ENCODE results near the gene ZNF652. TPM values are rescaled to one million over a fixed set of nuclear protein-coding genes. Genes with fewer than 3 reads are reported as not detected.
"Not testable (repeated sequence)": the region's sequence is repeated elsewhere in the genome, so short reads cannot be mapped to it uniquely, and the experiment has no call there.

The ZNF652 gene
- total RNA-seq, 2 experiments from 2014 or later, result 5.3 to 5.5 TPM

DNA sequence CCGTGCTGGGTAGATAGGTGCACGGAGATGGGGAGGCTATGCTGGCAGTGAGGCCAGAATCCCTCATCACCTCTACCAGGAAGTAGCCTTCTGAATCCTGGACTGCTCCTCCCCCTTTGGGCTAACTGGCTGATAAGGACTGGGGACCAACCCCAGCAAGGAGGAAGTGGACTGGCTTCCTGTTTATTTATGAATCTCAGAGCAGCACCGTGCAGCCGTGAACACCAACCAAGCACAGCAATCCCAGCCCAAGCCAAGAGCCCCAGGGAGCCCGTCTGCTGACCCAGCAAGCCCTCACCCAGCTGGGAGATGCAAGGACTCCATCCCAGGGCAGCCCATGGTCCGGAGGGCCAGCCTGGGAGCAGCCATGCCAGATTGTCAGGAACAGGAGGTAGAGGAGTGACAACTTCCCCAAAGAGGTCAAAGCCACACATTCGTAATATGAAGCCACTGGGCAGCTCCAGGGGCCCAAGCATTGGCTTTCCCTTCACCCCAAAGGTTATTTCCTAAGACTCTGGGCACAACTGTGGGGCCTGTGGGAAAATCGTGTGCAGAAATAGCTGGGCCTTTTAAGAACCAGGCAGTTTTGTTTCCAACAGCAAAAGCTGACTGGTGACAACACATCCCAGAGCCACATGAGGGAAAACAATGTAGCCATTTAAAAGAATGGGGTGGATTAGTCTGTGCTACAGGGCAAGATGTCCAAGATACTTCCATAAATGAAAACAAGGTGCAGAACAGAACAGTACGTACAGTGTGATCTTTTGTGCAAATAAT is 28.7 kb upstream of the ZNF652 start:
- no peaks in the 10 kb centered on the region for H3K27me3 Mint-ChIP-seq
- peaks cover 54% of the 10 kb centered on the region for H3K4me1 Mint-ChIP-seq
- no peak for DNase-seq
- peaks cover 1% of the 10 kb centered on the region for H3K9me3 Mint-ChIP-seq
- H3K4me3 Mint-ChIP-seq, result no peak overlapping the region
- peaks cover 6% of the 10 kb centered on the region for H3K36me3 Mint-ChIP-seq
- H3K27ac Mint-ChIP-seq, result peak overlapping the region; percentile 86

DNA sequence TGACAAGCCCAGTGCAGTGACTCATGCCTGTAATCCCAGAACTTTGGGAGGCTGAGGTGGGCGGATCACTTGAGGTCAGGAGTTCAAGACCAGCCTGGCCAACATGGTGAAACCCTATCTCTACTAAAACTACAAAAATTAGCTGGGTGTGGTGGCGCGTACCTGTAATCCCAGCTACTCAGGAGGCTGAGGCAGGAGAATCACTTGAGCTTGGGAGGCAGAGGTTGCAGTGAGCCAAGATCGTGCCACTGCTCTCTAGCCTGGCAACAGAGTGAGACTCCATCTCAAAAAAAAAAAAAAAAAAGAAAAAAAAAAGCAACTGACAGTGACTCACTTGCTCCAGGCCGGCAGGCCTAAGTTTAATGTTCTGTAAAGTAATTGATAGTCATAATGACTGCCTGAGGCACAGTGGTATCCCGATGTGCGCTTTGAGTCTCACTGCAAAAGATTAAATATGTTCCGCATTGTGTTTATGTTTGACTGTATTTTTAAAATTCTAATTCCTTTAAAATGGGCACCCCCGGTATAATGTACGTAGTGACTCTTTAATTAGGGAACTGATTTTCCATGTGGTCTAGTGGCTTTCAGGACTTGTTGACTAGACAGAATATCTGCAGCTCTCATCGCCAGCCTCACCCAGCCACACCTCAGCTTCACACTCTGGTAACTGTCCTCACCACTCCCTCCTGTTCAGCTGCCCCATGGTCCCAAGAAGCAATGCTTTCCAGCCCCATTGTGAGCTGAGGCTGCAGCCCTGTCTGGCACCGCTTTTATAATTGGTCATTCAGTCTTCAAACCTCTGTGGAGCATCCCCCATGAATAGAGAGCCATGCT is 27.7 kb upstream of the ZNF652 start:
- not testable (repeated sequence) for H3K9me3 Mint-ChIP-seq, H3K27me3 Mint-ChIP-seq, H3K4me3 Mint-ChIP-seq, H3K36me3 Mint-ChIP-seq
- Mint-ChIP-seq H3K27ac (peak overlapping the region; percentile 91), H3K4me1 (peaks cover 51% of the 10 kb centered on the region)
- peak; percentile 22 for DNase-seq

DNA sequence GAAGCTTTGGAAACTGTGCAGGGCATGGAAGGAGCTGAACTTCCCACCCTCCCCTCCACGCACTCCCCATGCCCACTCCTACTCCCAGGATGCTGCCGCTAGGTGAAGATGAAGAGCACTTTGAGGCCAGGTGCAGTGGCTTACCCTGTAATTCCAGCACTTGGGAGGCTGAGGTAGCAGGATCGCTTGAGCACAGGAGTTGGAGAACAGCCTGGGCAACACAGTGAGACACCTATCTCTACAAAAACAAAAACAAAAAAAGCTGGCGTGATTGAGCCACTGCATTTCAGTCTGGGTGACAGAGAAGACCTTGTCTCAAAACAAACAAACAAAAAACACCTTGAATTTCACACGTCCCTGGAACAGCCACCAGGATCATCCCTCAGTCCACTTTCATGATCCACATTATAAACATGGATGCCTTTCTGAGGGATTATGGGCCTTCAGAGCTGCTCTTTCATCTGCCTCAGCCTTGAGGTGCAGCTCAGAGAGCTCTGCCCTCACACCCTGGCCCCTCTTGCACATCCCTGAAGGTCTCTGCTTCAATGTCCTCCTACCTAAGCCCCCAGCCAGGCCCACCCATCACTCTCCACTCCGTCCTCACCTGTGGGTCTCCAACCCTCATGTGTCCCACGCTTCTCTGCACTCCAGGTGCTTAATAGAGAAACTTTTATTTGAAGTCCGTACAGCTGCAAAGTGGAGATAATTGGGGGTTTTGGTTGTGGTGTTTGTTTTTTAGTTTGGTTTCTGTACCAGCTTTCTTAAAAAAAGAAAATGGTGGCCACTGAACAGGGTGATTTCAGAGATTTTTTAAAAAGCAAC is 26.9 kb upstream of the ZNF652 start:
- Mint-ChIP-seq H3K9me3 (peaks cover 1% of the 10 kb centered on the region), H3K27ac (peak overlapping the region; percentile 91), H3K27me3 (no peaks in the 10 kb centered on the region), H3K4me1 (peaks cover 47% of the 10 kb centered on the region), H3K36me3 (peaks cover 6% of the 10 kb centered on the region), H3K4me3 (peak overlapping the region; percentile 68)
- DNase-seq, result no peak

DNA sequence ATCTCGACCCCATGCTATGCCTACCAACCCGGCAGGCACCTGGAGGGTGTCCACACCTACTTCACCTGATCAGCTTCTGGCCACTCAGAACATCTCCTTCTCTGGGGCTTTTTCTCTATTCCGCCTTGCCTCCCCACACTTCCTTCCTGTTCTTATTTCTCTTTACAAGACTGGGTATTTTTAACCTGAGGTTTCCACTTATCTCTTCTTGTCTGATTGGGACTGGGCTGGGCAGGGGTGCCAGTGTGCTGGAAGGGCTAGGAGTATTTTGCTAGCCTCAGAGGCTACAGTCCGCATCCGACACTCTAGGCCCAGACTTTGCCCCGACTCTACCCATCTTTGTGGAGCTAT is 26.2 kb upstream of the ZNF652 start:
- H3K4me3 Mint-ChIP-seq, result peak overlapping the region; percentile 68
- peaks cover 44% of the 10 kb centered on the region for H3K4me1 Mint-ChIP-seq
- no peak for DNase-seq

DNA sequence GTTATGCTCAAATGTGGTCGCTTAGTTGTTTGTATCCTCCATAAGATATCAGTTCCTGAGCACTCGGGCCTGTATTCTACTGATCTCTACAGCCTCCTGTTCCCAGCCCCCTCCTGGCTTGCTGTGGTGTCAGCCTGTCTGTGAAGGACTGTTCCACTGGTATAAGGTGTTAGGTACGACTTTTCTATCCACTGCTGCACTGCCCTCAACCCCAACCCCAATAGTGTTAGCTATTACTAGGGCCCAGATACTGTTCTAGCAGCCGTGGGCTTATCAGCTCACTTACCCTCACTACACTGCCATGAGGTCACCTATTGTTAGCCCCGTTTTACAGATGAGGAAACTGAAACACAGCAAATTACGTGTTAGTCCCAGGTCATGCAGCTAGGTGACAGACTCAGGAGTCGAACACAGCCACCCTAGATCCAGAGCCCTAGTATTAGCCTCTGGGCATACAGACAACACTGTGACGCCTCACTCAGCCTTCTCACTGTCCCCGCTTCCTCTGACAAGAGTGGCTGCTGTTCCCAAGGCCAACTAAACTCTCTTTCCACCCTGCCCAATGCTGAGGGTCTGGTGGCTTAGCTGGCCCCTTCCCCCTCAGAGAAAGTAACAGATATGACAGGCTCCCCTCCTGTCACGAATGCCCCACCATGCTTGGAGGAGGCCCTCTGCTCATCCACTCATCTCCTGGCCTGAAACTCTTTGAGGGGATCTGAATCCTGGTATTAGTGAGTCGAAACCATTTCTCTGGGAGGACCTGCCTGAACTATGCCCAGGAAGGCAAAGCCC is 25.6 kb upstream of the ZNF652 start:
- peak overlapping the region; percentile 91 for H3K27ac Mint-ChIP-seq
- H3K27me3 Mint-ChIP-seq, result no peaks in the 10 kb centered on the region
- H3K4me1 Mint-ChIP-seq, result peaks cover 44% of the 10 kb centered on the region
- peaks cover 6% of the 10 kb centered on the region for H3K36me3 Mint-ChIP-seq
- peaks cover 1% of the 10 kb centered on the region for H3K9me3 Mint-ChIP-seq
- DNase-seq, result no peak
- H3K4me3 Mint-ChIP-seq, result peak overlapping the region; percentile 68

More for the DNA sequence above, 26.2 kb upstream of the ZNF652 start:
- Mint-ChIP-seq H3K9me3 (peaks cover 1% of the 10 kb centered on the region), H3K27ac (peak overlapping the region; percentile 91), H3K27me3 (no peaks in the 10 kb centered on the region), H3K36me3 (peaks cover 6% of the 10 kb centered on the region)

DNA sequence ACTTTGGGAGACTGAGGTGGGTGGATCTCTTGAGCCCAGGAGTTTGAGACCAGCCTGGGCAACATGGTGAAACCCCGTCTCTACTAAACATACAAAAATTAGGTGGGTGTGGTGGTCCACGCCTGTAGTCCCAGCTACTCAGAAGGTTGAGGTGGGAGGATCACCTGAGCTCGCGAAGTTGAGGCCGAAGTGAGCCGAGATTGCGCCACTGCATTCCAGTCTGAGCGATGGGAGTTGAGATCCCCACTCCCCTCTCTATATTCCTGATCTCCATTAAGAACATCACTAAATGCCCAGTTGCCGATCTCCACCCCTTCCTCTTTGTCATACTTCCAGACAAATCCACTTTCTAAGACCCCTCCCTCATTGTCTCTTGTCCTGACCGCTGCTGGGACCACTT is 24.3 kb upstream of the ZNF652 start:
- Mint-ChIP-seq H3K27me3 (no peaks in the 10 kb centered on the region), H3K9me3 (peaks cover 1% of the 10 kb centered on the region), H3K27ac (no peak overlapping the region), H3K4me1 (peaks cover 42% of the 10 kb centered on the region), H3K36me3 (peaks cover 6% of the 10 kb centered on the region), H3K4me3 (no peak overlapping the region)
- DNase-seq, result no peak

DNA sequence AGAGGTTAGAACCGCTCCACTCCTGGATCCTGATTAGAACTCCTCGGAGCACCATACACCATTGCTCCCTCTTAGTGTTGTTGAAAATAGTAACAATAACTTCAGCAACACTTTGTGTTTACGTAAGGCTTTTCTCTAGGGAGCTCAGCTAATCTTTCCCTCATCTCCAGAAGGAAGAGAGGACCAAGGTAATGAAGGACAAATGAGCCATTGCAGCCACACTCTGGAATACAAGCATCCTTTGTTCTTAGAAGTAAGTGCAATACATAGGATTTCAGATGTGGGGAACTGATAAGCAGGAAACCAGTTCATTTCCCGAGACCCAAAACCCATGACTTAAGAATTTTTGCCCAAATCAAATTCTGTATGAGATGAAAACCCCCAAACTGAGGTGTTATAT is 22.9 kb upstream of the ZNF652 start:
- H3K4me3 Mint-ChIP-seq, result no peak overlapping the region

DNA sequence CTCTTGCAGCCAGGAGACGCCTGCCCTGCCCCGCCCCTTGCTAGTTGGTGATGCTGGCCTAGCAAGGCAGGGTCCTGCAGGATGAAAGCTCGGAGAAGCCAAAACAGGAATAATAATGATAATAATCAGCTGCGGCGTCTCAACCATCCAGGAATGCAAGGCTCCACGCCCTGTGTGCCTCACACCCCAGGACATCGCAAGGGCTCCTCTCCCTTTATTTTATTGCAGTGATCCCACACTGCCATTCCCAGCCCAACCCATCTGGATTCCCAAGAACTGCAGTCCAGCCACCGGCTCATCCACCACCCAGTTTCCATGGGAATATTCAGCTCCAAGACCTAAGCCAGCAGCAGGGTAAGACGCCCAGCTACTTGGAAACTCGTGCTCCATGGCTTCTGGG is 21.0 kb upstream of the ZNF652 start:
- peaks cover 12% of the 10 kb centered on the region for H3K4me1 Mint-ChIP-seq
- DNase-seq, result no peak
- peaks cover 2% of the 10 kb centered on the region for H3K36me3 Mint-ChIP-seq
- H3K27ac Mint-ChIP-seq, result no peak overlapping the region
- H3K9me3 Mint-ChIP-seq, result no peaks in the 10 kb centered on the region
- no peaks in the 10 kb centered on the region for H3K27me3 Mint-ChIP-seq
- H3K4me3 Mint-ChIP-seq, result no peak overlapping the region

More for the DNA sequence above, 22.9 kb upstream of the ZNF652 start:
- Mint-ChIP-seq H3K27me3 (no peaks in the 10 kb centered on the region), H3K9me3 (peaks cover 1% of the 10 kb centered on the region), H3K27ac (no peak overlapping the region), H3K4me1 (peaks cover 30% of the 10 kb centered on the region), H3K36me3 (peaks cover 6% of the 10 kb centered on the region)
- DNase-seq, result no peak

DNA sequence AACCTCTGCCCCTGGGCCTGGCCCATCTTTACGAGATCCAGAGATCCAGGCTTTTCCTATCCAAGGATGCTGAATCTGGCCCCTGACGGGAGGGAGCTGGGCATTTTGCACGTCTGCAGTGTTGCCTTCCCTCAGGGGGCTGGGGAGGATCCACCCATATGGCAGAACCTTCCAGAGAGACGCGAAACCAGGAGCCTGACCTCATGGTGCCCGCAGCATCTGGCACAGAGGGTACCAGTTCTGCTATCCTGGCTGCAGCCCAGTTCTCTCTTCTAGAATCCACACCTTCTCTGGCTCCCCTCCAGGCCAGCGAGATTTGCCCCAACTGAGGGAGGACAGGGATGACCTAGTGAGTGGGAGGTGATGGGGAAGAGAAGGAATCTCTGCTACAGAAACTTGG is 20.5 kb upstream of the ZNF652 start:
- no peak overlapping the region for H3K27ac Mint-ChIP-seq
- peaks cover 7% of the 10 kb centered on the region for H3K4me1 Mint-ChIP-seq
- DNase-seq, result no peak
- H3K9me3 Mint-ChIP-seq, result no peaks in the 10 kb centered on the region
- peaks cover 6% of the 10 kb centered on the region for H3K36me3 Mint-ChIP-seq
- H3K27me3 Mint-ChIP-seq, result no peaks in the 10 kb centered on the region
- H3K4me3 Mint-ChIP-seq, result no peak overlapping the region

DNA sequence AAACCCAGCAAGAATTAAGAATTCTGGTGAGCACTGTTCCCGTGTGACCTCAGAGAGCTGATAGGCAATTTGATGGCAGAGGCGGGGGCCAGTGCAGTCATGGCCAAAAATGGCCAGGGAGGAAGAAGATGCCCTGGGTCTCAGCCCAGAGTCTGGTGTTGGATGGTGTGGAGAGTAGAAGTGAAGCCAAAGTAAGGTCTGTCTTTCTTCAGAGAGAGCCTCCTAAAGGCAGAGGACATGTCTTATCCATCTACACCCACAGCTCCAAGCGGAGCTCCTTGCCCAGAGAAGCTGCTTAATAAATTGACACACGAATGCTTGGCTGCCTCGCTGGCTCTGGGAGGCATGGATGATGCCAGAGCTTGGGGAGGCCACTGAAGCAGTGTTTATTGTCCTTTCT is 19.7 kb upstream of the ZNF652 start:
- H3K36me3 Mint-ChIP-seq, result peaks cover 6% of the 10 kb centered on the region
- peaks cover 1% of the 10 kb centered on the region for H3K4me1 Mint-ChIP-seq
- H3K9me3 Mint-ChIP-seq, result no peaks in the 10 kb centered on the region
- no peak overlapping the region for H3K4me3 Mint-ChIP-seq
- no peak overlapping the region for H3K27ac Mint-ChIP-seq
- H3K27me3 Mint-ChIP-seq, result no peaks in the 10 kb centered on the region
- no peak for DNase-seq

DNA sequence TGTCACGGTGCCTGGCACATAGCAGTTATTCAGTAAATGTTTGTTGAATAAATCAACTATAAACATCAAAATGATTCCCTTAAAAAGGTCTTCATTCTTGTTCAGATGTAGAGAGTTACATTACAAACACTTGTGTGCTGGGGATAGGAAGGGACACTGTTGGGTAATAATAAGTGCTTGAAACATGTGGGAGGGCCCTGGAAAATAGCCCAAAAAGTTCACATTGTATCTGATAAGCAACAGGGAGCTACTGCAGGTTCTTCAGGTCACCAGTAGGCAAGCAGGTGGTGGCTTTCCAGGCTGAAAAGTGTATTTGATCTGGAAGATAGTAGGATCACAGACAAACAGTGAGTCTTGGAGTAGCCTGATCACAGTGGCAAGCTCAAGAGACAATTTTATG is 19.0 kb upstream of the ZNF652 start:
- Mint-ChIP-seq H3K4me1 (peaks cover 1% of the 10 kb centered on the region), H3K27ac (no peak overlapping the region), H3K9me3 (no peaks in the 10 kb centered on the region), H3K36me3 (peaks cover 6% of the 10 kb centered on the region), H3K27me3 (no peaks in the 10 kb centered on the region), H3K4me3 (no peak overlapping the region)
- no peak for DNase-seq

DNA sequence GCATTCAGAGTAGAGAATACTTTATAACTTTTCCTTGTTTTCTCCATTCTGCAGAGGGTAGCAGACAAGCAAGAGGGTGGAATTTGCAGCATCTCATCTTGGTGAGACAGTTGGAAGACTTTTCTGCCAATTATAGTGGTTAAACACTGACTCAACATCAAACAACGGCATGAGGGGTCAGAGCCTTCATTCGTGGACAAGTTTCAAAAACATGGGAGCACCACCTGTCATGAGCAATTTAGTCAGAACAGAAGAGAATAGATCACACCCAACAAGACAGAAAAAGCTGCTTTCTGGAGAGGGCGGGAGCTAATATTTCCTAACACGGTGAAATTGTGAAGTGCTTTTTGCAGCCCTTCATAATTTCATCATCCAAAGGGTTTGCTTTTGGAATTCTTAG is 17.9 kb upstream of the ZNF652 start:
- no peaks in the 10 kb centered on the region for H3K9me3 Mint-ChIP-seq
- H3K36me3 Mint-ChIP-seq, result peaks cover 6% of the 10 kb centered on the region
- H3K27ac Mint-ChIP-seq, result no peak overlapping the region

DNA sequence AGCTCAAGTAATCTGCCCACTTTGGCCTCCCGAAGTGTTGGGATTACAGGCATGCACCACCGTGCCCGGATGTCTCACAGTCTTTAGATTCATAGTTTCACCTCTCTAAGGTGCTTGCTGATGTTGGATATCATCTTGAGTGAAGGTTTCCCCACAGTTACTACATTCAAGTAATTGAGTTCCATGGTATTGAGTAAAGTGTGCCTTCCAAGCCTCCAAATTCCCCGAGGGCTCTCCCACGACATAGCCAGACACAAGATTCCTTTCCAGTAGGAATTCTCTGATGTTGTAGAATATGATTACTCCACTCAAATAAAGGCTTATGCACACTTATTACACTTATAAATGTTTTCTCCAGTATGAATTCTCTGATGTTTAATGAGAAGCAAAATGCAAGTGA is 16.3 kb upstream of the ZNF652 start:
- peaks cover 6% of the 10 kb centered on the region for H3K36me3 Mint-ChIP-seq
- no peaks in the 10 kb centered on the region for H3K9me3 Mint-ChIP-seq
- no peak overlapping the region for H3K27ac Mint-ChIP-seq

More for the DNA sequence above, 17.9 kb upstream of the ZNF652 start:
- H3K4me3 Mint-ChIP-seq, result no peak overlapping the region
- DNase-seq, result no peak
- no peaks in the 10 kb centered on the region for H3K27me3 Mint-ChIP-seq
- peaks cover 1% of the 10 kb centered on the region for H3K4me1 Mint-ChIP-seq

DNA sequence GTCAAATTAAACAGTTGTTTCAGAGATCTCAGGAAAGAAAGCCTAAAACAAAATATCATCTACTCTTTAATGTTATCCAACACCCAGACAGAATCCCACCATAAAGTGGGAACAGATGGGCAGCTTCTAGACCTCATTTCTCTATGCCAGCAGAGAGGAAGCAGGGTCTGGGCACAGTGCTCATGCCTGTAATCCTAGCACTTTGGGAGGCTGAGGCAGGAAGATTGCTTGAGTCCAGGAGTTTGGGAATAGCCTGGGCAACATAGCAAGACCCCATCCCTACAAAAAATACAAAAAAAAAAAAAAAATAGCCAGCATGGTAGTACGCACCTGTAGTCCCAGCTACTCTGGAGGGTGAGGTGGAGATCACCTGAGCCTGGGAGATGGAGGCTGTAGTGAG is 13.5 kb upstream of the ZNF652 start:
- DNase-seq, result no peak
- no peaks in the 10 kb centered on the region for H3K4me1 Mint-ChIP-seq
- no peaks in the 10 kb centered on the region for H3K27me3 Mint-ChIP-seq
- H3K9me3 Mint-ChIP-seq, result no peaks in the 10 kb centered on the region
- H3K4me3 Mint-ChIP-seq, result no peak overlapping the region
- H3K36me3 Mint-ChIP-seq, result peaks cover 6% of the 10 kb centered on the region
- no peak overlapping the region for H3K27ac Mint-ChIP-seq

More for the DNA sequence above, 16.3 kb upstream of the ZNF652 start:
- DNase-seq, result no peak
- H3K4me1 Mint-ChIP-seq, result peaks cover 1% of the 10 kb centered on the region
- no peaks in the 10 kb centered on the region for H3K27me3 Mint-ChIP-seq
- H3K4me3 Mint-ChIP-seq, result no peak overlapping the region
